HepG2 (cell line): ENCODE measurements around the gene RABL2A. TPM values are rescaled to one million over a fixed set of nuclear protein-coding genes. Genes with fewer than 3 reads are reported as not detected.

Experiments used
- MED13 ChIP-seq: sonication (generic); formaldehyde crosslinking; IDR thresholded peaks from 2 replicates; pipeline ENCODE4 v1.5.0; 2020; ENCODE audit warnings: missing genetic modification reagents
- MIER3 ChIP-seq: IDR thresholded peaks from 2 replicates; pipeline ENCODE4 v1.6.1; 2016; ENCODE audit warnings: missing compliant biosample characterization, borderline replicate concordance
- RBM39 ChIP-seq: fragments of 200-400 bp; formaldehyde crosslinking; IDR thresholded peaks from one replicate; pipeline ENCODE4 v1.6.1; 2018; ENCODE audit warnings: antibody characterized with exemption, mild to moderate bottlenecking, low read depth, low read length; ENCODE audit not compliant: poor library complexity, severe bottlenecking
- RFXANK ChIP-seq: IDR thresholded peaks from 2 replicates; pipeline ENCODE4 v1.6.1; 2016
- ZFYVE20 ChIP-seq: sonication (generic); formaldehyde crosslinking; IDR thresholded peaks from 2 replicates; pipeline ENCODE4 v1.8.0; 2023; ENCODE audit warnings: low read depth, mild to moderate bottlenecking, moderate library complexity, missing genetic modification reagents, borderline replicate concordance
- ZNF205 ChIP-seq: IDR thresholded peaks from 2 replicates; pipeline ENCODE4 v1.6.1; 2018; ENCODE audit warnings: missing biosample characterization, missing genetic modification reagents
- ZNF230 ChIP-seq: sonication (generic); formaldehyde crosslinking; IDR thresholded peaks from 2 replicates; pipeline ENCODE4 v1.4.0; 2020; ENCODE audit warnings: mild to moderate bottlenecking, missing genetic modification reagents
- ZNF670 ChIP-seq: sonication (generic); formaldehyde crosslinking; IDR thresholded peaks from 2 replicates; pipeline ENCODE4 v1.8.0; 2022; ENCODE audit warnings: mild to moderate bottlenecking, missing genetic modification reagents, borderline replicate concordance
- polyA plus RNA-seq, 8 experiments: library from polyadenylated mRNA; depleted of rRNA in 3 of 8; stranded (reverse) in 7 of 8; unstranded in 1 of 8; fragments of >200 nt; fragmentation: Illumina TruSeq in 4 of 8; extraction: Trizol in 4 of 8; gene quantifications; 2 replicates each; pipeline versions ENCODE4 v1.2.1 to v1.2.3, GENCODE V29; 2011 to 2016; ENCODE audit warnings: low read depth in 4 of 8, missing spikeins in 1 of 8, mixed read lengths in 1 of 8; ENCODE audit not compliant: insufficient read depth in 1 of 8
- total RNA-seq, 5 experiments: library from RNA; depleted of rRNA; stranded (reverse); fragments of >200 nt; fragmentation: Illumina TruSeq; extraction: Trizol; gene quantifications; 2 replicates each; pipeline ENCODE4 v1.2.3, GENCODE V29; 2016; ENCODE audit warnings: low read depth in 1 of 5
- TF ChIP-seq, protein P1 (sequence below): sonication (generic); formaldehyde crosslinking; IDR thresholded peaks from 2 replicates; pipeline ENCODE4 v1.4.0; 2020; ENCODE audit warnings: missing genetic modification reagents
- TF ChIP-seq, protein P2 (sequence below): sonication (generic); formaldehyde crosslinking; IDR thresholded peaks from 2 replicates; pipeline ENCODE4 v1.4.0; 2020; ENCODE audit warnings: missing genetic modification reagents
- TF ChIP-seq, protein P3 (sequence below): sonication (generic); formaldehyde crosslinking; IDR thresholded peaks from 2 replicates; pipeline ENCODE4 v1.5.0; 2020; ENCODE audit warnings: missing genetic modification reagents
- TF ChIP-seq, protein P4 (sequence below): sonication (generic); formaldehyde crosslinking; IDR thresholded peaks from 2 replicates; pipeline ENCODE4 v1.4.0; 2020; ENCODE audit warnings: missing genetic modification reagents

Gene RABL2A
- total and polyA plus RNA-seq, 2 of the 13 experiments (the other 11 are each of a cell fraction or from before 2014, with no cell fraction given), result 9.6 to 13.4 TPM

DNA sequence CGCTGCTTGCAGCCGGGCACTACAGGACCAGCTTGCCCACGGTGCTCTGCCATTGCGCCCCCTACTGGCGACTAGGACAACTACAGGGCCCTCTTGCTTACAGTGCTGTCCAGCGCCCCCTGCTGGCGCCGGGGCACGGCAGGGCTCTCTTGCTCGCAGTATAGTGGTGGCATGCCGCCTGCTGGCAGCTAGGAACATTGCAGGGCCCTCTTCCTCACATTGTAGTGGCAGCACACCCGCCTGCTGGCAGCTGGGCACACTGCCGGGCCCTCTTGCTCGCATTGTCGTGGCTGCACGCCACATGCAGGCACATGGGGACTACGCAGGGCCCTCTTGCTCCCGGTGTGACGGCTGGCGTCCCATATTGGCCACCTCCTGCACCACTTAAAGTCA lies 23.0 kb upstream of the RABL2A start (continued):
- TF ChIP-seq, protein P1, sequence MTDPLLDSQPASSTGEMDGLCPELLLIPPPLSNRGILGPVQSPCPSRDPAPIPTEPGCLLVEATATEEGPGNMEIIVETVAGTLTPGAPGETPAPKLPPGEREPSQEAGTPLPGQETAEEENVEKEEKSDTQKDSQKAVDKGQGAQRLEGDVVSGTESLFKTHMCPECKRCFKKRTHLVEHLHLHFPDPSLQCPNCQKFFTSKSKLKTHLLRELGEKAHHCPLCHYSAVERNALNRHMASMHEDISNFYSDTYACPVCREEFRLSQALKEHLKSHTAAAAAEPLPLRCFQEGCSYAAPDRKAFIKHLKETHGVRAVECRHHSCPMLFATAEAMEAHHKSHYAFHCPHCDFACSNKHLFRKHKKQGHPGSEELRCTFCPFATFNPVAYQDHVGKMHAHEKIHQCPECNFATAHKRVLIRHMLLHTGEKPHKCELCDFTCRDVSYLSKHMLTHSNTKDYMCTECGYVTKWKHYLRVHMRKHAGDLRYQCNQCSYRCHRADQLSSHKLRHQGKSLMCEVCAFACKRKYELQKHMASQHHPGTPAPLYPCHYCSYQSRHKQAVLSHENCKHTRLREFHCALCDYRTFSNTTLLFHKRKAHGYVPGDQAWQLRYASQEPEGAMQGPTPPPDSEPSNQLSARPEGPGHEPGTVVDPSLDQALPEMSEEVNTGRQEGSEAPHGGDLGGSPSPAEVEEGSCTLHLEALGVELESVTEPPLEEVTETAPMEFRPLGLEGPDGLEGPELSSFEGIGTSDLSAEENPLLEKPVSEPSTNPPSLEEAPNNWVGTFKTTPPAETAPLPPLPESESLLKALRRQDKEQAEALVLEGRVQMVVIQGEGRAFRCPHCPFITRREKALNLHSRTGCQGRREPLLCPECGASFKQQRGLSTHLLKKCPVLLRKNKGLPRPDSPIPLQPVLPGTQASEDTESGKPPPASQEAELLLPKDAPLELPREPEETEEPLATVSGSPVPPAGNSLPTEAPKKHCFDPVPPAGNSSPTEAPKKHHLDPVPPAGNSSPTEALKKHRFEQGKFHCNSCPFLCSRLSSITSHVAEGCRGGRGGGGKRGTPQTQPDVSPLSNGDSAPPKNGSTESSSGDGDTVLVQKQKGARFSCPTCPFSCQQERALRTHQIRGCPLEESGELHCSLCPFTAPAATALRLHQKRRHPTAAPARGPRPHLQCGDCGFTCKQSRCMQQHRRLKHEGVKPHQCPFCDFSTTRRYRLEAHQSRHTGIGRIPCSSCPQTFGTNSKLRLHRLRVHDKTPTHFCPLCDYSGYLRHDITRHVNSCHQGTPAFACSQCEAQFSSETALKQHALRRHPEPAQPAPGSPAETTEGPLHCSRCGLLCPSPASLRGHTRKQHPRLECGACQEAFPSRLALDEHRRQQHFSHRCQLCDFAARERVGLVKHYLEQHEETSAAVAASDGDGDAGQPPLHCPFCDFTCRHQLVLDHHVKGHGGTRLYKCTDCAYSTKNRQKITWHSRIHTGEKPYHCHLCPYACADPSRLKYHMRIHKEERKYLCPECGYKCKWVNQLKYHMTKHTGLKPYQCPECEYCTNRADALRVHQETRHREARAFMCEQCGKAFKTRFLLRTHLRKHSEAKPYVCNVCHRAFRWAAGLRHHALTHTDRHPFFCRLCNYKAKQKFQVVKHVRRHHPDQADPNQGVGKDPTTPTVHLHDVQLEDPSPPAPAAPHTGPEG (CRISPR knock-in tag), result peak; percentile 14; the same call in 1 of the 2 replicates
- TF ChIP-seq, protein P2, sequence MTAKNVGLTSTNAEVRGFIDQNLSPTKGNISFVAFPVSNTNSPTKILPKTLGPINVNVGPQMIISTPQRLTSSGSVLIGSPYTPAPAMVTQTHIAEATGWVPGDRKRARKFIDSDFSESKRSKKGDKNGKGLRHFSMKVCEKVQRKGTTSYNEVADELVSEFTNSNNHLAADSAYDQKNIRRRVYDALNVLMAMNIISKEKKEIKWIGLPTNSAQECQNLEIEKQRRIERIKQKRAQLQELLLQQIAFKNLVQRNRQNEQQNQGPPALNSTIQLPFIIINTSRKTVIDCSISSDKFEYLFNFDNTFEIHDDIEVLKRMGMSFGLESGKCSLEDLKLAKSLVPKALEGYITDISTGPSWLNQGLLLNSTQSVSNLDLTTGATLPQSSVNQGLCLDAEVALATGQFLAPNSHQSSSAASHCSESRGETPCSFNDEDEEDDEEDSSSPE (CRISPR knock-in tag), result peak; percentile 66
- peak; percentile 87; the same call in 1 of the 2 replicates for TF ChIP-seq ZNF230 (CRISPR knock-in tag)
- peak; percentile 91 for TF ChIP-seq ZNF670 (CRISPR knock-in tag)
- peak; percentile 87; the same call in 1 of the 2 replicates for TF ChIP-seq RFXANK
- TF ChIP-seq ZNF205, result peak; percentile 89
- TF ChIP-seq, protein P3, sequence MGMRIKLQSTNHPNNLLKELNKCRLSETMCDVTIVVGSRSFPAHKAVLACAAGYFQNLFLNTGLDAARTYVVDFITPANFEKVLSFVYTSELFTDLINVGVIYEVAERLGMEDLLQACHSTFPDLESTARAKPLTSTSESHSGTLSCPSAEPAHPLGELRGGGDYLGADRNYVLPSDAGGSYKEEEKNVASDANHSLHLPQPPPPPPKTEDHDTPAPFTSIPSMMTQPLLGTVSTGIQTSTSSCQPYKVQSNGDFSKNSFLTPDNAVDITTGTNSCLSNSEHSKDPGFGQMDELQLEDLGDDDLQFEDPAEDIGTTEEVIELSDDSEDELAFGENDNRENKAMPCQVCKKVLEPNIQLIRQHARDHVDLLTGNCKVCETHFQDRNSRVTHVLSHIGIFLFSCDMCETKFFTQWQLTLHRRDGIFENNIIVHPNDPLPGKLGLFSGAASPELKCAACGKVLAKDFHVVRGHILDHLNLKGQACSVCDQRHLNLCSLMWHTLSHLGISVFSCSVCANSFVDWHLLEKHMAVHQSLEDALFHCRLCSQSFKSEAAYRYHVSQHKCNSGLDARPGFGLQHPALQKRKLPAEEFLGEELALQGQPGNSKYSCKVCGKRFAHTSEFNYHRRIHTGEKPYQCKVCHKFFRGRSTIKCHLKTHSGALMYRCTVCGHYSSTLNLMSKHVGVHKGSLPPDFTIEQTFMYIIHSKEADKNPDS (CRISPR knock-in tag), result 0 out of 2 replicates have a peak, but pooled peaks have one; percentile 73
- TF ChIP-seq RBM39, result peak; percentile 77
- TF ChIP-seq, protein P4, sequence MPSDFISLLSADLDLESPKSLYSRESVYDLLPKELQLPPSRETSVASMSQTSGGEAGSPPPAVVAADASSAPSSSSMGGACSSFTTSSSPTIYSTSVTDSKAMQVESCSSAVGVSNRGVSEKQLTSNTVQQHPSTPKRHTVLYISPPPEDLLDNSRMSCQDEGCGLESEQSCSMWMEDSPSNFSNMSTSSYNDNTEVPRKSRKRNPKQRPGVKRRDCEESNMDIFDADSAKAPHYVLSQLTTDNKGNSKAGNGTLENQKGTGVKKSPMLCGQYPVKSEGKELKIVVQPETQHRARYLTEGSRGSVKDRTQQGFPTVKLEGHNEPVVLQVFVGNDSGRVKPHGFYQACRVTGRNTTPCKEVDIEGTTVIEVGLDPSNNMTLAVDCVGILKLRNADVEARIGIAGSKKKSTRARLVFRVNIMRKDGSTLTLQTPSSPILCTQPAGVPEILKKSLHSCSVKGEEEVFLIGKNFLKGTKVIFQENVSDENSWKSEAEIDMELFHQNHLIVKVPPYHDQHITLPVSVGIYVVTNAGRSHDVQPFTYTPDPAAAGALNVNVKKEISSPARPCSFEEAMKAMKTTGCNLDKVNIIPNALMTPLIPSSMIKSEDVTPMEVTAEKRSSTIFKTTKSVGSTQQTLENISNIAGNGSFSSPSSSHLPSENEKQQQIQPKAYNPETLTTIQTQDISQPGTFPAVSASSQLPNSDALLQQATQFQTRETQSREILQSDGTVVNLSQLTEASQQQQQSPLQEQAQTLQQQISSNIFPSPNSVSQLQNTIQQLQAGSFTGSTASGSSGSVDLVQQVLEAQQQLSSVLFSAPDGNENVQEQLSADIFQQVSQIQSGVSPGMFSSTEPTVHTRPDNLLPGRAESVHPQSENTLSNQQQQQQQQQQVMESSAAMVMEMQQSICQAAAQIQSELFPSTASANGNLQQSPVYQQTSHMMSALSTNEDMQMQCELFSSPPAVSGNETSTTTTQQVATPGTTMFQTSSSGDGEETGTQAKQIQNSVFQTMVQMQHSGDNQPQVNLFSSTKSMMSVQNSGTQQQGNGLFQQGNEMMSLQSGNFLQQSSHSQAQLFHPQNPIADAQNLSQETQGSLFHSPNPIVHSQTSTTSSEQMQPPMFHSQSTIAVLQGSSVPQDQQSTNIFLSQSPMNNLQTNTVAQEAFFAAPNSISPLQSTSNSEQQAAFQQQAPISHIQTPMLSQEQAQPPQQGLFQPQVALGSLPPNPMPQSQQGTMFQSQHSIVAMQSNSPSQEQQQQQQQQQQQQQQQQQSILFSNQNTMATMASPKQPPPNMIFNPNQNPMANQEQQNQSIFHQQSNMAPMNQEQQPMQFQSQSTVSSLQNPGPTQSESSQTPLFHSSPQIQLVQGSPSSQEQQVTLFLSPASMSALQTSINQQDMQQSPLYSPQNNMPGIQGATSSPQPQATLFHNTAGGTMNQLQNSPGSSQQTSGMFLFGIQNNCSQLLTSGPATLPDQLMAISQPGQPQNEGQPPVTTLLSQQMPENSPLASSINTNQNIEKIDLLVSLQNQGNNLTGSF (CRISPR knock-in tag), result peak; percentile 19; the same call in 1 of the 2 replicates
- peak; percentile 96; the same call in 1 of the 2 replicates for TF ChIP-seq MIER3 (CRISPR knock-in tag)
- TF ChIP-seq ZFYVE20 (CRISPR knock-in tag), result 0 out of 2 replicates have a peak, but pooled peaks have one; percentile 52
- TF ChIP-seq MED13 (CRISPR knock-in tag), result peak; percentile 74; the same call in 1 of the 2 replicates
